K562 (cell line): ENCODE measurements around the gene TMEM129. TPM values are rescaled to one million over a fixed set of nuclear protein-coding genes. Genes with fewer than 3 reads are reported as not detected.

Experiments used
- BCOR ChIP-seq: fragments of 450-650 bp; IDR thresholded peaks from 2 replicates; pipeline ENCODE4 v1.6.1; 2016
- CC2D1A ChIP-seq: fragments of 450-650 bp; IDR thresholded peaks from 2 replicates; pipeline ENCODE4 v1.6.1; 2017; ENCODE audit warnings: mild to moderate bottlenecking
- CTBP1 ChIP-seq: fragments of 450-650 bp; IDR thresholded peaks from 2 replicates; pipeline ENCODE4 v1.6.1; 2016; ENCODE audit warnings: borderline replicate concordance
- DLX4 ChIP-seq: fragments of 250-450 bp; sonication (Bioruptor Pico); IDR thresholded peaks from 2 replicates; pipeline ENCODE4 v1.6.1; 2021; ENCODE audit warnings: mild to moderate bottlenecking
- E2F3 ChIP-seq: fragments of 250-450 bp; sonication (Bioruptor Pico); IDR thresholded peaks from 2 replicates; pipeline ENCODE4 v1.4.0; 2020; ENCODE audit warnings: mild to moderate bottlenecking
- GTF2B ChIP-seq: IDR thresholded peaks from 2 replicates; pipeline ENCODE4 v1.6.1; 2011; ENCODE audit not compliant: insufficient read length; ENCODE audit errors: extremely low read depth
- HDAC3 ChIP-seq: fragments of 450-650 bp; IDR thresholded peaks from 2 replicates; pipeline ENCODE4 v1.6.1; 2018; ENCODE audit warnings: borderline replicate concordance, mild to moderate bottlenecking, moderate library complexity; ENCODE audit not compliant: partially characterized antibody
- MNT ChIP-seq, 2 experiments: fragments of 450-650 bp; conservative IDR thresholded peaks; 2 replicates each; pipeline ENCODE4 v1.6.1; 2017; ENCODE audit warnings: mild to moderate bottlenecking in 2 of 2, moderate library complexity in 2 of 2
- MXI1 ChIP-seq: IDR thresholded peaks from 2 replicates; pipeline ENCODE4 v1.6.1; 2011; ENCODE audit warnings: low read depth, mild to moderate bottlenecking, improper control_type of control experiment, low read length
- PCBP1 ChIP-seq: fragments of 200-400 bp; formaldehyde crosslinking; IDR thresholded peaks from 2 replicates; pipeline ENCODE4 v1.6.1; 2018; ENCODE audit warnings: mild to moderate bottlenecking, low read depth, low read length; ENCODE audit not compliant: poor library complexity, severe bottlenecking
- PPARD ChIP-seq: fragments of 250-450 bp; sonication (Bioruptor Pico); IDR thresholded peaks from 2 replicates; pipeline ENCODE4 v1.8.0; 2022; ENCODE audit warnings: inconsistent platforms, mild to moderate bottlenecking, moderate library complexity
- RBM17 ChIP-seq: fragments of 200-400 bp; formaldehyde crosslinking; IDR thresholded peaks from 2 replicates; pipeline ENCODE4 v1.6.1; 2017; ENCODE audit warnings: low read depth, mild to moderate bottlenecking, low read length, borderline replicate concordance
- SIN3A ChIP-seq, 2 experiments: fragments of 150-350 bp in 1 of 2; IDR thresholded peaks; 2 replicates each; pipeline ENCODE4 v1.6.1; 2011 to 2016; ENCODE audit warnings: borderline replicate concordance in 2 of 2, low read depth in 2 of 2, low read length in 2 of 2, mild to moderate bottlenecking in 2 of 2, moderate library complexity in 2 of 2; ENCODE audit not compliant: control insufficient read depth in 1 of 2
- TCF15 ChIP-seq: fragments of 250-450 bp; sonication (Bioruptor Pico); IDR thresholded peaks from 2 replicates; pipeline ENCODE4 v1.8.0; 2022; ENCODE audit warnings: moderate library complexity, mild to moderate bottlenecking, inconsistent platforms
- TEAD1 ChIP-seq, 2 experiments: fragments of 450-650 bp in 1 of 2; sonication (generic) in 1 of 2; formaldehyde crosslinking; IDR thresholded peaks; 2 replicates each; pipeline versions ENCODE4 v1.4.0 to v1.8.0; 2020 to 2022; ENCODE audit warnings: mild to moderate bottlenecking in 2 of 2, missing genetic modification reagents in 1 of 2
- U2AF2 ChIP-seq: fragments of 200-400 bp; formaldehyde crosslinking; optimal IDR thresholded peaks from 2 replicates; pipeline ENCODE3; 2017; ENCODE audit warnings: low read depth, mild to moderate bottlenecking, low read length
- ZBTB1 ChIP-seq: sonication (generic); formaldehyde crosslinking; IDR thresholded peaks from 2 replicates; pipeline ENCODE4 v1.8.1; 2023; ENCODE audit warnings: missing genetic modification reagents, low read depth, mild to moderate bottlenecking, borderline replicate concordance
- ZBTB33 ChIP-seq: sonication (generic); formaldehyde crosslinking; IDR thresholded peaks from 2 replicates; pipeline ENCODE4 v1.8.1; 2023; ENCODE audit warnings: mild to moderate bottlenecking, missing genetic modification reagents
- ZNF740 ChIP-seq, 3 experiments: fragments of 200-800 bp in 1 of 3; sonication (Bioruptor generic) in 1 of 3; sonication (generic) in 1 of 3; formaldehyde crosslinking in 1 of 3; IDR thresholded peaks; 2 replicates each; pipeline versions ENCODE4 v1.6.1 to v1.8.0; 2016 to 2022; ENCODE audit warnings: mild to moderate bottlenecking in 2 of 3, missing compliant biosample characterization in 2 of 3, missing genetic modification characterization in 2 of 3, missing genetic modification reagents in 1 of 3
- ZNF764 ChIP-seq: fragments of 250-450 bp; sonication (Bioruptor Pico); IDR thresholded peaks from 2 replicates; pipeline ENCODE4 v1.4.0; 2020; ENCODE audit warnings: low read depth, mild to moderate bottlenecking, moderate library complexity
- polyA plus RNA-seq, 8 experiments: library from polyadenylated mRNA; depleted of rRNA in 4 of 8; stranded (reverse) in 5 of 8; unstranded in 3 of 8; fragments of >200 nt; fragmentation: Nextera tagmentation in 2 of 8; fragmentation: Illumina TruSeq in 1 of 8; extraction: Ambion mirVana in 2 of 8; extraction: Trizol in 1 of 8; gene quantifications; 2 replicates each; pipeline versions ENCODE4 v1.2.1 to v1.2.3, GENCODE V29; 2011 to 2014; ENCODE audit warnings: inconsistent platforms in 1 of 8, missing spikeins in 1 of 8
- total RNA-seq, 7 experiments: library from RNA; depleted of rRNA in 6 of 7; stranded (reverse); fragments of >200 nt in 6 of 7; fragmentation: Illumina TruSeq in 2 of 7; extraction: Trizol in 2 of 7; gene quantifications; 2 replicates each; pipeline versions ENCODE4 v1.2.1 to v1.2.3, GENCODE V29; 2011 to 2021; ENCODE audit warnings: low replicate concordance in 1 of 7

Gene TMEM129
- total and polyA plus RNA-seq, 9 of the 15 experiments (the other 6 are each of a cell fraction or from before 2014, with no cell fraction given) = 0.34 to 47.2 (median 18.8) TPM

- TF ChIP-seq ZNF740 (CRISPR knock-in tag; IDR thresholded peaks at IDR 0.05) = no peak
- no peak for TF ChIP-seq ZNF740 (tag; IDR thresholded peaks at IDR 0.05)
- no peak for TF ChIP-seq PPARD (CRISPR knock-in tag)
- peak; percentile 96 for TF ChIP-seq CTBP1
- no peak; the same call in 1 of the 2 replicates for TF ChIP-seq BCOR
- peak; percentile 98 to 99 for TF ChIP-seq MNT (conservative IDR thresholded peaks at IDR 0.05)
- TF ChIP-seq HDAC3 = no peak
- TF ChIP-seq MXI1 = peak; percentile 67; the same call in 1 of the 2 replicates
- TF ChIP-seq PCBP1 = peak; percentile 86
- peak; percentile 76; the same call in 1 of the 2 replicates for TF ChIP-seq ZBTB33 (CRISPR knock-in tag)
- no peak for TF ChIP-seq CC2D1A
- no peak for TF ChIP-seq RBM17
- TF ChIP-seq TCF15 (CRISPR knock-in tag) = no peak
- no peak for TF ChIP-seq ZNF764 (CRISPR knock-in tag)
- TF ChIP-seq E2F3 (CRISPR knock-in tag) = peak; percentile 99
- no peak for TF ChIP-seq DLX4 (CRISPR knock-in tag)
- TF ChIP-seq TEAD1 (CRISPR knock-in tag; IDR thresholded peaks at IDR 0.05) = peak; percentile 55 to 88; a peak in 2 of 4 replicates
- no peak for TF ChIP-seq GTF2B
- TF ChIP-seq SIN3A (IDR thresholded peaks at IDR 0.05; ENCODE audit: borderline replicate concordance in 2 of 2, control insufficient read depth in 1 of 2, low read depth in 2 of 2, low read length in 2 of 2) = peak; percentile 94 to 97
- no peak for TF ChIP-seq U2AF2
- peak; percentile 95; the same call in 1 of the 2 replicates for TF ChIP-seq ZBTB1 (CRISPR knock-in tag)
Measured at GRCh38 chr4:1712216-1713002, 8.7 kb downstream of the TMEM129 start, which contains the start of gene SLBP (continued).
